GM18526 (cell line): Measurements from ENCODE around the gene CHSY3.

ENCODE experiments used
- POLR2A ChIP-seq: IDR thresholded peaks from 3 replicates; pipeline ENCODE4 v1.6.1; 2011; ENCODE audit not compliant: insufficient read length; ENCODE audit errors: extremely low read depth

CHSY3 gene

DNA sequence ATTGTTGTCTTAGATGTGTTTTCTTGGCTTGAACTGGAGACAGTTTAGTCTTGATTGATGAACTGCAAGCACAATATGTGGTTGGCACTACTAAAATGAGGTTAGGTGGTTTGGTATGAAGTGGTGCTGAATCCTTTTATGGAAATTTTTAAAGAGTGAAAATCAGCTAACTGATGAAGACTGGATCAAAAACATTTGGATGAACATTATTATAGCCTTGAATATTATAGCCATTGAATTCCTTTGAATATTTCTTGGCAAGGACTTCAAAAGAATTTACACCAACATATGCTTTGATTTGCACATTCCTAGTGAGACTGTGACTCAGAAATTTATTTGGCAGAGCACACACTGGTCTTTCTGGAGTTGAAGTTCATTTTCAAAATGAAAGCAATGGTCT, 318.3 kb downstream of the CHSY3 start:
- TF ChIP-seq POLR2A = no peak

DNA sequence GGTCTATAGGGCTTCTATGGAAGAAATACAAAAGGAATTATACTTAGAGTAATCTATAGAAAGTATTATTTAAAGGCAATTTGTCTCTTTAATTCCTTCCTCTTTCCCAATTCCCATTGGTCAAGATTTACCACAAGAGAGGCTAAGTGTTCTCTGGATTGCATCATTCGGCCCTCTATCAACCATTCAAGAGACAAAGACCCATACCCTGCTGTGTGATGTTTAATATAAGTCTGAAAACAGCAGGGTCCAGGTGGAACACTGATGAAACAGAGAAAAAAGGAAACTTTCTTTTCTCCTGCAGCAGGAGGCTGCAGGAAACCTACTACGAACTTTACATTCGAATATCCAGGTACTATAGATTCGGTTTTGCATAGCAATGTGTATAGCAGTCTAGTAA, 323.4 kb downstream of the CHSY3 start:
- TF ChIP-seq POLR2A = no peak

DNA sequence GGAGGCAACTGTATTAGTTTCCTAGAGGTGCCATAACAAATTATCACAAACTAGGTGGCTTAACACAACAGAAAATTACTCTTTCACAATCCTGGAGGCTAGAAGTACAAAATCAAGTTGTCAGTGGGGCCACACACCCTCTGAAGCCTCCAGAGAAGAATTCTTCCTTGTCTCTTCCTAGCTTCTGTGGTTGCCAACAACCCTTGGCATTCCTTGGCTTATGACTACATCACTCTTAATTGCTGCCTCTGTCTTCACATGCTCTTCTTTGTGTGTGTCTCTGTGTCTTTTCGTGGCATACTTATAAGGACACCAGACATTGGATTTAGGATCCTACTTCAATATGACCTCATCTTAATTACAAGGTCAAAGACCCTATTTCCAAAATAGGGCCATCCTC, 327.5 kb downstream of the CHSY3 start:
- no peak for TF ChIP-seq POLR2A

DNA sequence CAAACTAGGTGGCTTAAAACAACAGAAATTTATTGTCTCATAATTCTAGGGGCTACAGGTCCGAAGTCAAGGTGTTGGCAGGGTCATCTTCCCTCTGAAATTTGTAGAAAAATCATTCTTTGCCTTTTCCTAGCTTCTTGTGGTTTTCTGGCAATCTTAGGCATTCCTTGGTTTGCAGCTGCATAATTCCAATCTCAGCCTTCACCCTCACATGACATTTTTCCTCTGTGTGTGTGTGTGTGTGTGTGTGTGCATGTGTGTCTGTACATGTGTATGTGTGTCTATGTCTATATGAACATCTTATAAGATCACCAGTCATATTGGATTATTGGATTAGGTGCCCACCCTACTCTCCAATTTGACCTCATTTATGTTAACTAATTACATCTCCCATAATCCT, 330.6 kb downstream of the CHSY3 start:
- no peak for TF ChIP-seq POLR2A
